HepG2 (cell line): Measurements from ENCODE around the gene PRR12. TPM values are rescaled to one million over a fixed set of nuclear protein-coding genes. Genes with fewer than 3 reads are reported as not detected.

ENCODE experiments used
- ARNT2 ChIP-seq: sonication (generic); formaldehyde crosslinking; IDR thresholded peaks from 2 replicates; pipeline ENCODE4 v1.8.0; 2022; ENCODE audit warnings: mild to moderate bottlenecking, low read depth, missing genetic modification reagents, moderate library complexity
- CTCF ChIP-seq: sonication (generic); formaldehyde crosslinking; IDR thresholded peaks from 2 replicates; pipeline ENCODE4 v1.5.0; 2020; ENCODE audit warnings: mild to moderate bottlenecking, missing genetic modification reagents, moderate library complexity
- DNMT3B ChIP-seq: conservative IDR thresholded peaks from 2 replicates; pipeline ENCODE4 v1.6.1; 2016; ENCODE audit warnings: missing biosample characterization, control low read depth
- GZF1 ChIP-seq: sonication (generic); formaldehyde crosslinking; IDR thresholded peaks from 2 replicates; pipeline ENCODE4 v1.5.1; 2020; ENCODE audit warnings: mild to moderate bottlenecking, missing genetic modification reagents
- HDAC2 ChIP-seq: sonication (generic); formaldehyde crosslinking; IDR thresholded peaks from 2 replicates; pipeline ENCODE4 v1.4.0; 2020; ENCODE audit warnings: missing genetic modification reagents
- HNRNPK ChIP-seq: fragments of 200-400 bp; formaldehyde crosslinking; IDR thresholded peaks from 2 replicates; pipeline ENCODE4 v1.6.1; 2018; ENCODE audit warnings: low read length, low read depth, moderate library complexity, mild to moderate bottlenecking; ENCODE audit not compliant: poor library complexity, severe bottlenecking
- KDM4B ChIP-seq: sonication (generic); formaldehyde crosslinking; IDR thresholded peaks from 2 replicates; pipeline ENCODE4 v1.4.0; 2020; ENCODE audit warnings: missing genetic modification reagents
- LCORL ChIP-seq, 2 experiments: fragments of 450-650 bp in 1 of 2; sonication (generic) in 1 of 2; formaldehyde crosslinking in 1 of 2; IDR thresholded peaks; 2 replicates each; pipeline versions ENCODE4 v1.5.0 to v1.6.1; 2017 to 2020; ENCODE audit warnings: antibody characterized with exemption in 1 of 2, missing genetic modification reagents in 1 of 2
- MAZ ChIP-seq, 2 experiments: sonication (generic) in 1 of 2; formaldehyde crosslinking in 1 of 2; IDR thresholded peaks; 2 replicates each; pipeline versions ENCODE4 v1.5.0 to v1.6.1; 2012 to 2020; ENCODE audit warnings: low read depth in 2 of 2, mild to moderate bottlenecking in 2 of 2, borderline replicate concordance in 1 of 2, improper control_type of control experiment in 1 of 2, low read length in 1 of 2, missing genetic modification reagents in 1 of 2, moderate library complexity in 1 of 2
- NRL ChIP-seq: sonication (generic); formaldehyde crosslinking; IDR thresholded peaks from 2 replicates; pipeline ENCODE4 v1.5.0; 2020; ENCODE audit warnings: missing genetic modification reagents, mild to moderate bottlenecking, moderate library complexity, borderline replicate concordance
- SETDB1 ChIP-seq: sonication (generic); formaldehyde crosslinking; IDR thresholded peaks from 2 replicates; pipeline ENCODE4 v1.5.1; 2020; ENCODE audit warnings: missing genetic modification reagents, mild to moderate bottlenecking, borderline replicate concordance
- TEF ChIP-seq: sonication (generic); formaldehyde crosslinking; IDR thresholded peaks from 2 replicates; pipeline ENCODE4 v1.5.0; 2020; ENCODE audit warnings: missing genetic modification reagents
- THAP8 ChIP-seq: sonication (generic); formaldehyde crosslinking; IDR thresholded peaks from 2 replicates; pipeline ENCODE4 v1.5.1; 2020; ENCODE audit warnings: missing genetic modification reagents, mild to moderate bottlenecking, borderline replicate concordance
- THAP9 ChIP-seq: sonication (generic); formaldehyde crosslinking; IDR thresholded peaks from 2 replicates; pipeline ENCODE4; 2020; ENCODE audit warnings: missing genetic modification reagents, mild to moderate bottlenecking, borderline replicate concordance
- TP53 ChIP-seq: sonication (generic); formaldehyde crosslinking; conservative IDR thresholded peaks from 2 replicates; pipeline ENCODE4 v1.4.0; 2020; ENCODE audit warnings: missing genetic modification reagents
- TRIM24 ChIP-seq: sonication (generic); formaldehyde crosslinking; IDR thresholded peaks from 2 replicates; pipeline ENCODE4 v1.8.0; 2022; ENCODE audit warnings: mild to moderate bottlenecking, missing genetic modification reagents
- ZNF235 ChIP-seq: sonication (generic); formaldehyde crosslinking; IDR thresholded peaks from 2 replicates; pipeline ENCODE4 v1.8.1; 2023; ENCODE audit warnings: mild to moderate bottlenecking, missing genetic modification reagents, borderline replicate concordance
- ZNF333 ChIP-seq: sonication (generic); formaldehyde crosslinking; IDR thresholded peaks from 2 replicates; pipeline ENCODE4 v1.4.0; 2020; ENCODE audit warnings: mild to moderate bottlenecking, missing genetic modification reagents, borderline replicate concordance
- ZNF550 ChIP-seq: sonication (generic); formaldehyde crosslinking; IDR thresholded peaks from 2 replicates; pipeline ENCODE4 v1.4.0; 2020; ENCODE audit warnings: mild to moderate bottlenecking, missing genetic modification reagents, borderline replicate concordance
- ZNF776 ChIP-seq: sonication (generic); formaldehyde crosslinking; IDR thresholded peaks from 2 replicates; pipeline ENCODE4 v1.4.0; 2020; ENCODE audit warnings: mild to moderate bottlenecking, missing genetic modification reagents
- ZSCAN29 ChIP-seq: sonication (generic); formaldehyde crosslinking; conservative IDR thresholded peaks from 2 replicates; pipeline ENCODE4 v1.4.0; 2020; ENCODE audit warnings: mild to moderate bottlenecking, missing genetic modification reagents
- polyA plus RNA-seq, 8 experiments: library from polyadenylated mRNA; depleted of rRNA in 3 of 8; stranded (reverse) in 7 of 8; unstranded in 1 of 8; fragments of >200 nt; fragmentation: Illumina TruSeq in 4 of 8; extraction: Trizol in 4 of 8; gene quantifications; 2 replicates each; pipeline versions ENCODE4 v1.2.1 to v1.2.3, GENCODE V29; 2011 to 2016; ENCODE audit warnings: low read depth in 4 of 8, missing spikeins in 1 of 8, mixed read lengths in 1 of 8; ENCODE audit not compliant: insufficient read depth in 1 of 8
- total RNA-seq, 5 experiments: library from RNA; depleted of rRNA; stranded (reverse); fragments of >200 nt; fragmentation: Illumina TruSeq; extraction: Trizol; gene quantifications; 2 replicates each; pipeline ENCODE4 v1.2.3, GENCODE V29; 2016; ENCODE audit warnings: low read depth in 1 of 5

PRR12 gene
- total and polyA plus RNA-seq, 2 of the 13 experiments (the other 11 are each of a cell fraction or from before 2014, with no cell fraction given): 0.62 to 1.5 TPM

- TF ChIP-seq MAZ (IDR thresholded peaks at IDR 0.05; ENCODE audit: borderline replicate concordance, low read depth, low read length) (peak; percentile 88; the same call in 1 of the 2 replicates), MAZ (CRISPR knock-in tag; IDR thresholded peaks at IDR 0.05; ENCODE audit: low read depth) (peak; percentile 59; the same call in 1 of the 2 replicates), ZSCAN29 (0 out of 2 replicates have a peak, but pooled peaks have one; percentile 30), THAP8 (no peak), TRIM24 (CRISPR knock-in tag) (no peak), HNRNPK (no peak), TP53 (CRISPR knock-in tag) (peak; percentile 42; the same call in 1 of the 2 replicates), LCORL (IDR thresholded peaks at IDR 0.05) (no peak), LCORL (CRISPR knock-in tag; IDR thresholded peaks at IDR 0.05) (0 out of 2 replicates have a peak, but pooled peaks have one; percentile 20), DNMT3B (CRISPR knock-in tag) (peak; percentile 90; the same call in 1 of the 2 replicates), SETDB1 (no peak), NRL (CRISPR knock-in tag) (peak; percentile 61; the same call in 1 of the 2 replicates), THAP9 (peak; percentile 68; the same call in 1 of the 2 replicates), CTCF (no peak; the same call in 1 of the 2 replicates), HDAC2 (CRISPR knock-in tag) (peak; percentile 84), ZNF550 (CRISPR knock-in tag) (no peak), GZF1 (CRISPR knock-in tag) (no peak), ZNF235 (CRISPR knock-in tag) (no peak), ZNF333 (no peak), KDM4B (CRISPR knock-in tag) (peak; percentile 71), ZNF776 (CRISPR knock-in tag) (no peak), TEF (CRISPR knock-in tag) (no peak), ARNT2 (CRISPR knock-in tag) (0 out of 2 replicates have a peak, but pooled peaks have one; percentile 36)
Measured at GRCh38 chr19:49580264-49581006, 10.5 kb upstream of the PRR12 start, which contains the start of gene NOSIP (continued).
